T follicular helper cell (primary cell): ENCODE data around the gene DHRS4.
"Not testable (repeated sequence)": the region's sequence is repeated elsewhere in the genome, so short reads cannot be mapped to it uniquely, and the experiment has no call there.

Source experiments
- DNase-seq: peaks from one replicate; pipeline ENCODE4 v3.0.0-alpha.2; 2020; ENCODE audit warnings: low read depth

Gene DHRS4

DNA sequence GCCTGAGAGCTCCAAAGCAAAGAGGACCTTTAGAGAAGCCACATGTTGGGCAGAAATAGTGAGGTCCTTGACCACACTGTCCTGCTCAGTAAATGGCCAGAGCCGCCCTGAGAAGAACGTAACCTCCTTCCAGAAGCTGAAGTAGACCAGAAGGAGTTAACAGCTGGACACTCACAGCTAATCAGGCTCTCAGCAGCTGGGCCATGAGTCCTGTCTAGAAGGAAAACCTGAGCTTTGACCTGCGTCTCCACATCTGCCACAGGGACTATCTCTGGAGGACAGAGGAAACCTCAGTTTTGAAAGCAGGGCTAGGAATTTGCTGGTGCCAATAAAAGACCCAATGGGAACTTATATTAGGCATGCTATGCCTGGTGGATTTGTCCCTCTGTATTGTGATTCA lies 12.3 kb upstream of the DHRS4 start:
- DNase-seq = no peak

DNA sequence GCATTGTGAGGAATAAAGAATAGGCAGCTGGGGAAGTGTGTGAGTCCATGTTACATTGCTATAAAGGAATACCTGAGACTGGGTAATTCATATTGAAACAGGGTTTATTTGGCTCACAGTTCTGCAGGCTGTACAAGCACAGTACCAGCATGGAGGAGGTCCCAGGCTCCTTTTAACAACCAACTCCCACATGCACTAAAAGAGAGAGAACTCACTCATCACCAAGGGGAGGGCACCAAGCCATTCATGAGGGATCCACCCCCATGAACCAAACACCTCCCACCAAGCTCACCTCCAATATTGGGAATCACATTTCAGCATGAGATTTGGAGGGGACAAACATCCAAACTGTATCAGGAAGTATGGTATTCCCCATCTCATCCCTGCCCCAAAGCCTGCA lies 11.9 kb upstream of the DHRS4 start:
- no peak for DNase-seq

DNA sequence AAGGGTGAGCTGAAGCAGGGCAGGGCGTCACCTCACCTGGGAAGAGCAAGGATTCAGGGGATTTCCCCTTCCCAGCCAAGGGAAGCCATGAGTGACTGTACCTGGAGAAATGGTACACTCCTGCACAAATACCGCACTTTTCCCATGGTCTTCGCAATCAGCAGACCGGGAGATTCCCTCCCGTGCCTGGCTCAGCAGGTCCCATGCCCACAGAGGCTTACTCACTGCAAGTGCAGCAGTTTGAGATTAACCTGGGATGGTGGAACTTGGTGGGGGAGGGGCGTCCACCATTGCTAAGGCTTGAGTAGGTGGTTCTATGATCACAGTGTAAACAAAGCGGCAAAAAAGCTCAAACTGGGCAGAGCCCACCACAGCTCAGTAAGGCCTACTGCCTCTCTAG lies 11.0 kb upstream of the DHRS4 start:
- DNase-seq = no peak

DNA sequence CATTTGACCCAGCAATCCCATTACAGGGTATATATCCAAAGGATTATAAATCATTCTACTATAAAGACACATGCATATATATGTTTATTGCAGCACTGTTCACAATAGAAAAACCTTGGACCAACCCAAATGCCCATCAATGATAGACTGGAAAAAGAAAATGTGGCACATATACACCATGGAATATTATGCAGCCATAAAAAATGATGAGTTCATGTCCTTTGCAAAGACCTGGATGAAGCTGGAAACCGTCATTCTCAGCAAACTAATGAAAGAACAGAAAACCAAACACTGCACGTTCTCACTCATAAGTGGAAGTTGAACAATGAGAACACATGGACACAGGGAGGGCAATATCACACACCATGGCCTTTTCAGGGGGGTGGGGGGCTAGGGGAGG lies 4.5 kb upstream of the DHRS4 start:
- not testable (repeated sequence) for DNase-seq

DNA sequence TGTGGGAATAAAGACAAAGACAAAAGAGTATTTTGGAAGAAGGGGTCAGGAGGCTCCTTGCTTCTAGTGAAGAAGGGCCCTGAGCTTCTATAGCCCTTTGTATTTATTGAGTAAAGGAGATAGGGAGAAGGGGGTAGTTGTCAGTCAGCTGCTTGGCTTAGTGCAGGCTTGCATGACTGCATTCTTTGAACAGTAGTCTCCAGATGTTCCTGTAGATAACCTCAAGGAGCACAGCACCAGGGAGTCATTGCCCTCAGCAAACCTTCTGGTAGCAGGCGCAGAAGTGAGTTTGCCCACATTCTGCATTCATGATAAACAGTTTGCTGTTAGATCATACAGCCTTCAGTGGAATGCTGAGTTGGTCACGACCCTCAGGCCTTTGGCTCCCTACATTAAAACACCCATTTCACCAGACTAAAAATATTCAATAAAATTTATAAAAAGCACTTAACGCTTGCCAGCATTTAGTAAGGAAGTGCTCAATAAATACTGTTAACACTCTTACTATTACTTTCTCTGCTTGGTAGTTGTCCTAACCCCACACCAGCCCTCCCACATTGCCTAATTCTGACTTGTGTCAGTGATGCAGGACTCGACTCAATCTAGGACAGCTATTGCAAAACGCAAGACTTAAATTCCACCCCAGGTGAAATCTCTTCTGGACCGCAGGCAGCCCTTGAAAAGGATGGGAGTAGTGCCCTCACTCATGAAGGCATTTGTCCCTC lies 3.0 kb upstream of the DHRS4 start:
- DNase-seq = no peak

DNA sequence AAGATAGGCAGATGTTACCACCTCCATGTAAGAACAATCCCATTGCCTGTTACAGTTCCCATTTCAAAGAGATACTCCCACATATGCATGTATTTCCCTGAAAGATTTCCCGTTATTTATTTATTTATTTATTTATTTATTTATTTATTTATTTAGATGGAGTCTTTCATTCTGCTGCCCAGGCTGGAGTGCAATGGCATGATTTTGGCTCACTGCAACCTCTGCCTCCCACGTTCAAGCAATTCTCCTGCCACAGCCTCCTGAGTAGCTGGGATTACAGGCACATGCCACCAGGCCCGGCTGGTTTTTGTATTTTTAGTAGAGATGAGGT lies 2.5 kb upstream of the DHRS4 start:
- not testable (repeated sequence) for DNase-seq

DNA sequence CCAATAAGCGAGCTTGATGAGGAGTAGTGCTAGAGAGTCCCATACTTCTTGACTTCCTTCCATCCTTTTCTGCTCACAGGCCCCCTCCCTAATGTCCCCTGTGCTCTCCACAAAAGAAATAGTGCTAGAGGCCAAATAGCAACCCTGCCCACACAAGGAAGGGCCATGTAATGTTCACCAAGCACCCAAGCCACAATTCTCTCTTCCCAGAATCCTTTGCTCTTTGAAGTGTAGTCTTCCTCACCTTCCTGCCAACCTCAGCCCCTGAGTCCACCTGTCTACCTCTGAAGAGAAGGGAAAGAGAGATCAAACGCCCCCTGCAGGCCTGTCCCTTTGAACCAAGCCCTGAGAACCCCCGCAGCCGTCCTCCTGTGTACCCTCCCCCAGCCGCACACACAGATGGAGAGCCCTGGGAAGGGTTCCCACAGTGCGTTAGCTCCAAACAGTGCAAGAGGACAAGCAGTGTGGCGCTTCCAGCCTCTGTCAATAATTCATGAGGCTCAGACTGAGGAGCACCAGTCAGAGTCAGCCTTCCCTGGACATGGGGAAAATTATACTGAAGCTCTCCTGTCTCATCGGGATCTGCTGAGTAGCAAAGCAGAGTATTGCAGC lies 1.9 kb upstream of the DHRS4 start:
- no peak for DNase-seq

DNA sequence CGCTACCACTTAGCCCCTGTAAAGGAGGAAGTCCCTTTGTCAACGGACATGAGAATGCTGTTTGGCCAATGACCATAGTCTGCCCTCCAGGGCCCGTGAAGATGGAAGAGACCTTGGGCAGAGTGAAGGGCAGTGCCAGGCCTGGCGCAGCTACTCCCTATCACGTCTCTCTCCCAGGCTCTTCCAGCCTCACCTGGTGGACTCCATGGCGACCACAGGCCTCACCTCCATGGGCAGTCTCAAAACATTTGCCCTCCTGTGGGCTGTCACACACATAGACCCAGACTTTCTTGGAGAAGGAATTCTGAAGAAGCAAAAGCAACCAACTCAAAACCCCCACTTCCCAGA lies 480 bp upstream of the DHRS4 start:
- DNase-seq = not testable (repeated sequence)

DNA sequence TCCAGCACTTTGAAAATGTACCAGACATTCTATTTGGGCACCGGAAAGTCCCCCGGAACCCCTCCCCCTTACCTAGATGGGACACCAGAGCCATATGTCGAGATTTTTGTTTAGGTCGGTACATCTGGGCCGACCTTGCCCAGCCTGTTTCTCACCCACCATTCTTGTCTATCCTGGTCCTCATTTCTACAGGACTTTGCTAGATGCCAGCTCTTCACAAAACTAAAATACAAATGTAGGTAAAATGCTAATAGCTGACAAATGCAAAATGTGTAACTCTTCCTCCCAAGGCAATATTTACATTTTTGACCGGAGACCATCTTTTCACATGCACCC lies 677 bp downstream of the DHRS4 start:
- DNase-seq = not testable (repeated sequence)

DNA sequence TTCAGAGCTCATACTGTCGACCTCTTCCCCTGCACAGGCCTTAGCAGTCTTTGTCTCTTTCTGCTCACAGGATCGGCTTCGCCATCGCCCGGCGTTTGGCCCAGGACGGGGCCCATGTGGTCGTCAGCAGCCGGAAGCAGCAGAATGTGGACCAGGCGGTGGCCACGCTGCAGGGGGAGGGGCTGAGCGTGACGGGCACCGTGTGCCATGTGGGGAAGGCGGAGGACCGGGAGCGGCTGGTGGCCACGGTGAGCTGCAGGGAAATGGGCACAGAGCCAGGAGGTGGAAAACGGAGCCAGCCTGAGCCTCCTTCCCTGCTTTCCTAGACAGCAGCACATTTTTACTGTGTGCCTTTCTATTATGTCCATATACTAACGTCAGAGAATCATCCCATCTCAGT lies 1.4 kb downstream of the DHRS4 start:
- DNase-seq = not testable (repeated sequence)

DNA sequence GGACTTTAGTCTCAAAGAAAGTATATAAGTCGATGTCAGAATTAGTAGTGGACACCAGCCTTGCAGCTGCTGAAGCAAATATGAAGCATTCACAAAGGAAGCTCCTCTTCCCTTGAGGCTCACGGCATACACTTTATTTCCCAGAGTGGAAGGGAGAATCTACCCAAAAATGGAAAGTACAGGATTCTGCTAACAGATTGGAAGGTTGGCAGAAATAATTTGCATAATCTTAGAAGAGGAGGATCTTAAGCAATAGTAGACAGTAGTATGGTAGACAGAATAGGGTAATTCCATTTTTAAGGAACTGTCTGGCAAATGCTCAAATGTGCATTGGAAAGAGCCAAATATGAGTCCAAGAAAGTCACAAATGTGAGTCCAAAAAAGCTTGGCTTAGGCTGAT lies 2.2 kb downstream of the DHRS4 start:
- DNase-seq = not testable (repeated sequence)

DNA sequence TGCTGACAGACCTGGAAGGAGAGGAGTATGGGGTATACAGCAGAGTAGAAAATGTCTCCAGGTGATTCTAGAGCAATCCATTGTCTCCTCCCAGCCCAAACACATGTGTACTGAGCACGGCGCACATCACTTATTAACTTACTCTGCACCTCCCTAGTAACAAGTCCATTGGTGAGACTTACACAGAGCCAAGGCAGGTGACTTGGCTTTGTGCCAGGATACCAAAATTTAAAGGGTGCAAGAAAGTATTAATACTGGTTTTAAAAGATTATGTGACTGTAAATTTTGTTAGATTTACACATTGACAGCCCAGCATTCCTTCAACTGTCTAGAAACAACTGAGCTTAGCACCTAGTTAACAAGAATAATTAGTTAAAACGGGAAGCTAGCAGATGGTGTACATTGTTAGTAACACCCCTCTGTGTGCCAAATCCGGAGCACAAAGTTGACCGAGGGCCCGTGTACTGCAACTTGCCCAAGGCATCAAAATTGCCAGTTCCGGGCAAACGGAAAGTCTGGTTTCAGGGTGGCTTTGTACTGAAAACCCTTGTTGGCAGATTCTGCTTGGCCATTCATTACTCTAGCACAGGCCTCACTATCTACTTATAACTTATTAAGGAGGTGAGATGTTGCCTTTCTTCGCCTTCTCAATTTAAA lies 4.5 kb downstream of the DHRS4 start:
- DNase-seq = not testable (repeated sequence)

DNA sequence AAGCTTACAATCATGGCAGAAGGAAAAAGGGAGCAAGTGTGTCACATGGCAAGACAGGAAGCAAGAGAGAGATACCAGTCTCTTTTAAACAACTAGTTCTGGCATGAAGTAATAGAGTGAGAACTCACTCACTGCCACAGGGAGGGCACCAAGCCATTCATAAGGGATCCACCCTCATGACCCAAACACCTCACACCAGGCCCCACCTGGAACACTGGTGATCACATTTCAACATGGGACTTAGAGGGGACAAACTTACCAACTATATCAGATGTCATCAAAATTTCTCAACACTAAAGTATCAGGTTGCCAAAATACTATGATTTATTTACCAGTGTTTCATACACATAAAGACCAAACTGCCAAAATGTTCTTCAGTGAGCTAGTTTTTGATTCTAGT lies 7.3 kb downstream of the DHRS4 start:
- DNase-seq = not testable (repeated sequence)

DNA sequence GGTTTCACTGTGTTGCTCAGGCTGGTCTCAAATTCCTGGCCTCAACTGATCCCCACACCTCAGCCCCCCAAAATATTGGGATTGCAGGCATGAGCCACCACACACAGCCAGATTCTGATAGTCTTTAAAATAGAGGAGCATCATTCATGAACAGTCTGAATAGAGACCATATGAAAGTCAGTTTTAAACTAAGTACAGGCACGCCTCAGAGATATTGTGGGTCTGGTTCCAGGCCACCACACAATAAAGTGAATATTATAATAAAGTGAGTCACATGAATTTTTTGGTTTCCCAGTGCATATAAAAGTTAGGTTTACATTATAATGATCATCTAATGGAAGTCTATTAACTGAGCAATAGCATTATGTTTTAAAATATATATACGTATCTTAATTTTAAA lies 8.1 kb downstream of the DHRS4 start:
- DNase-seq = not testable (repeated sequence)

DNA sequence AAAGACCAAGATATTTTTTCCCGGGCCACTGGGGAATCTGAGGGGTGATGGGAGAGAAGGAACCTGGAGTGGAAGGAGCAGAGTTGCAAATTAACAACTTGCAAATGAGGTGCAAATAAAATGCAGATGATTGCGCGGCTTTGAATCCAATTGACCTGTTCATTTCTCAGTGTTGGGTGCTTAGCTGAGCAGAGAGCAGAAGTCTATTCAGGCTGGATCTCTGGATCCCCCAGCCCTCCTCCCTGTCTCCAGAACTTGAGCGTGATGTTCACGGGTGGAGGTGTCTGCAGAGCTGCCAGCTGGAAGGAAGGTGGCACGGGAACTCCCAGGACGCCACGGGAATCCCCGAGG lies 15.5 kb downstream of the DHRS4 start:
- not testable (repeated sequence) for DNase-seq

DNA sequence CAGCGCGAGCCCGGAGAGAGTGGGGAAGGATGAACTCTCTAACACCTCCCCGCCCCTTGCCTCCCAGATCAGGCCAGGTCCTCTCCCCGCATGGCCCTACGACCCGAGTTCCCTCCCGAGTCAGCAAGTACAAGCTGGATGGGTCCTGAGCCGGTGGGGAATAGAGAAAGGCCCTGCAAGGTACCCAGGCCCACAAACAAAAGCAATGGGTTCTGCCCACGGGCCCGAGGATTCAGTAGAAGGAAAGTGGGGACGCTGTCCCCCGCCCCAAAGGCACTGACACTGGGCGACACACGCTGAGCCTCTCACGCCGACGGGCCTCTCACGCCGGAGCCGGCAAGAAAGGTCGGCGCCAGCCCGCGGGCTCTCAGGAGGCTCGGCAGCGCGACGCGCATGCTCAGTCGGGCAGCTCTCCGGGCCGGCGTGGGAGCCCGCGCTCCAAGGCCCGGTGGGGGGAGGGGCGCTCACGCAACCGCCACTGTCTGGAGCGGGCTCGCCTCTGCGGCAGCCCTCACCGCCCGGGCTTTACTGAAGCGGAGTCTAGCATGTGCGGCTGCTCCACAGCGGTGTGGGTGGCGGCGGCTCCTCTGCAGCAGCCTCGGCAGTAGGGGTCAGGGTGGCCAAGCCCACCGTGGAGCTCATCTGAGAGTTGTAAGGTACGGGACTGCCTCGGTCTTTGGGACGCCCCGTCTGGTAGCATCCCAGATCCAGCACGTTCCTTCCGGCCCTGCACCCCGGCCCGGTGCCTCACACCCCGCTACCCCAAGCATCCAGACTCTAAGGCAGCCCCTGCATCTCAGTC lies 16.1 kb downstream of the DHRS4 start:
- peak; percentile 31 for DNase-seq

DNA sequence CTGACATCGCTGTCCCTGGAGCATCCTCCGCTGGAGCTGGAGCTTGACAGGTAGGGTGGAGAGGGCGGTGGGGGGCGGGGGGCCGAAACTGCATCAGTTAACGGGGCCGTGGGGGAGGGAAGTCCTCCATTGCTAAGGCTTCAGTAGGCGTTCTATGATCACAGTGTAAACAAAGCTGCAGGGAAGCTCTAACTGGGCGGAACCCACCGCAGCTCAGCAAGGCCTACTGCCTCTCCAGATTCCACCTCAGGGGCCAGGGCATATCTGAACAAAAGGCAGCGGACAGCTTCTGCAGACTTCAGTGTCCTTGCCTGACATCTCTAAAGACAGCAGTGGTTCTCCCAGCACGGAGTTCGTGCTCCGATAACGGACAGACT lies 16.7 kb downstream of the DHRS4 start:
- DNase-seq = not testable (repeated sequence)

DNA sequence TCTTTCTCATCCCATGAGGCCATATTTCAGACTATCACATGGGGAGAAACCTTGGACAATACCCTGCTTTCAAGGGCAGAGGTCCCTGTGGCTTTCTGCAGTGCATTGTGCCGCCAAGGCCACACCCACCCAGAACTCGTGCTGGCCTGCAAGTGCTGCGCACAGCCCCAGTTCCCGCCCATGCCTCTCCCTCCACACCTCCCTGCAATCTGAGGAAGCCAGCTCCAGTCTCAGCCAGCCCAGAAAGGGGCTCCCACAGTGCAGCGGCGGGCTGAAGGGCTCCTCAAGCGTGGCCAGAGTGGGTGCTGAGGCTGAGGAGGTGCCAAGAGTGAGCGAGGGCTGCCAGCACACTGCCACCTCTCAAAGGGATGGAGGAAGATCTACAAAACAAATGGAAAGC lies 19.6 kb downstream of the DHRS4 start:
- DNase-seq = not testable (repeated sequence)

DNA sequence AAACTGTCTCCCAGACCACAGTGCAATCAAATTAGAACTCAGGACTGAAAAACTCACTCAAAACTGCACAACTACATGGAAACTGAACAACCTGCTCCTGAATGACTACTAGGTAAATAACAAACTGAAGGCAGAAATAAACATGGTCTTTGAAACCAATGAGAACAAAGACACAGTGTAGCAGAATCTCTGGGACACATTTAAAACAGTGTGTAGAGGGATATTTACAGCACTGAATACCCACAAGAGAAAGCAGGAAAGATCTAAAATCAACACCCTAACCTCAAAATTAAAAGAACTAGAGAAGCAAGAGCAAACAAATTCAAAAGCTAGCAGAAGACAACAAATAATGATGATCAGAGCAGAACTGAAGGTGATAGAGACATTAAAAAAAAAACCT lies 20.5 kb downstream of the DHRS4 start:
- DNase-seq = not testable (repeated sequence)

DNA sequence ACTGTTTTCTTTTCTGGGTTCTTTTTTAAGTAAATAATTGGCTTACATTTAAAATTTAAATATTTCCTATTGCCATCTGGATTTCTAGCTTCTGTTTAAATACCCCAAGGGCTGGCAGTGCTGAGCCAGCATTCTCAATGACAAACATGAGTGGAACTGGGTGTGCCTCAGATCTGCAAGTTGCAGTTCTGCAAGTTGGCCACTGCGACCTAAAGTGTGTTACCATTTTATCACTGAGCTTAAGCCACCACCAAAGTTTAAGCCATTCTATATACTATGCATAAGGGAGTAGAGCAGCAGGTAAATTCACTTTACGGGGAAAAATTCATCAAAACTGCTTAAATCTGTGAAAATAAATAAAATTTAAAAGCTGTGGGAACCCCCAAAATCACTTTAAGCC lies 23.6 kb downstream of the DHRS4 start:
- not testable (repeated sequence) for DNase-seq

DNA sequence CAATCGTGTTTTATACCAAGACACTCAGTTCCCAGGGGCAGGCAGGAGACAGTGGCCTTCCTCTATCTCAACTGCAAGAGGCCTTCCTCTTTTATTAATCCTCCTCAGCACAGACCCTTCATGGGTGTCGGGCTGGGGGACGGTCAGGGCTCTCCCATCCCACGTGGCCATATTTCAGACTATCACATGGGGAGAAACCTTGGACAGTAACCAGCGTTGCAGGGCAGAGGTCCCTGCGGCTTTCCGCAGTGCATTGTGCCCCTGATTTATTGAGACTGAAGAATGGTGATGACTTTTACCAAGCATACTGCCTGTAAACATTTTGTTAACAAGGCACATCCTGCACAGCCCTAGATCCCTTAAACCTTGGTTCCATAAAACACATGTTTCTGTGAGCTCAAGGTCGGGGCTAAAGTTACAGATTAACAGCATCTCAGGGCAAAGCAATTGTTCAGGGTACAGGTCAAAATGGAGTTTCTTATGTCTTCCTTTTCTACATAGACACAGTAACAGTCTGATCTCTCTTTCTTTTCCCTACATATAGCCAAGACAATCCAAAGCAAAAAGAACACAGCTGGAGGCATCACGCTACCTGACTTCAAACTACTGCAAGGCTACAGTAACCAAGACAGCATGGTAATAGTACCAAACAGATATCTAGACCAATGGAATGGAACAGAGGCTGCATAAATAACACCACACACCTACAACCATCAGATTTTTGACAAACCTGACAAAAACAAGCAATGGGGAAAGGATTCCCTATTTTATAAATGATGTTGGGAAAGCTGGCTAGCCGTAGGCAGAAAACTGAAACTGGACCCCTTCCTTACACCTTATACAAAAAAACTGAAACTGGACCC lies 28.6 kb downstream of the DHRS4 start:
- DNase-seq = not testable (repeated sequence)
